Endodermal cell (in vitro differentiated cells): Measurements from ENCODE around the gene MAPK14. TPM values are rescaled to one million over a fixed set of nuclear protein-coding genes. Genes with fewer than 3 reads are reported as not detected.

Experiments
- DNase-seq: peaks from one replicate; pipeline ENCODE4 v3.0.0-alpha.2; 2017
- H3K27ac ChIP-seq: 2 replicates; pipeline ENCODE4 v1.5.1; 2013; ENCODE audit warnings: mild to moderate bottlenecking, low read depth, low read length, moderate library complexity
- H3K27me3 ChIP-seq: 2 replicates; pipeline ENCODE4 v1.6.1; 2013; ENCODE audit warnings: mild to moderate bottlenecking, low read length, moderate library complexity; ENCODE audit not compliant: insufficient read depth, control insufficient read depth, poor library complexity, severe bottlenecking
- H3K36me3 ChIP-seq: 2 replicates; pipeline ENCODE4 v1.7.0; 2013; ENCODE audit warnings: mild to moderate bottlenecking, low read length, moderate library complexity; ENCODE audit not compliant: control insufficient read depth, insufficient read depth
- H3K4me1 ChIP-seq: one replicate; pipeline ENCODE4 v1.7.0; 2013; ENCODE audit warnings: low read length; ENCODE audit not compliant: control insufficient read depth, insufficient read depth
- H3K4me3 ChIP-seq: 2 replicates; pipeline ENCODE4 v1.5.1; 2013; ENCODE audit warnings: mild to moderate bottlenecking, low read length, moderate library complexity
- H3K9ac ChIP-seq: 2 replicates; pipeline ENCODE4 v1.6.1; 2013; ENCODE audit warnings: mild to moderate bottlenecking, low read length, moderate library complexity; ENCODE audit not compliant: poor library complexity, severe bottlenecking; ENCODE audit errors: extremely low read depth
- H3K9me3 ChIP-seq: 2 replicates; pipeline ENCODE4 v1.6.1; 2013; ENCODE audit warnings: mild to moderate bottlenecking, low read length, moderate library complexity; ENCODE audit not compliant: control insufficient read depth
- H3K27ac Mint-ChIP-seq: 2 replicates; pipeline ENCODE4 v1.8.0; 2020; ENCODE audit warnings: mixed read lengths
- H3K27me3 Mint-ChIP-seq: 2 replicates; pipeline ENCODE4 v1.8.0; 2021; ENCODE audit warnings: mild to moderate bottlenecking, mixed read lengths; ENCODE audit not compliant: insufficient read depth
- H3K36me3 Mint-ChIP-seq: 2 replicates; pipeline ENCODE4 v1.8.0; 2020; ENCODE audit warnings: low read depth, mixed read lengths
- H3K4me1 Mint-ChIP-seq: 2 replicates; pipeline ENCODE4 v1.8.0; 2020; ENCODE audit warnings: mixed read lengths
- H3K4me3 Mint-ChIP-seq: 2 replicates; pipeline ENCODE4 v1.8.0; 2020; ENCODE audit warnings: mild to moderate bottlenecking, moderate library complexity, mixed read lengths
- H3K9me3 Mint-ChIP-seq: 2 replicates; pipeline ENCODE4 v1.8.0; 2020; ENCODE audit warnings: mild to moderate bottlenecking, mixed read lengths
- CTCF ChIP-seq: fragments of 200-600 bp; sonication (generic); conservative IDR thresholded peaks from 2 replicates; pipeline ENCODE4 v1.5.0; 2021; ENCODE audit warnings: antibody characterized with exemption, mild to moderate bottlenecking
- WGBS, 2 experiments: methylation state at CpG; one replicate each; pipeline versions ENCODE4 v1.1.5 to v1.1.7; 2013; ENCODE audit warnings: missing lambda C conversion rate in 2 of 2, mixed read lengths in 1 of 2; ENCODE audit not compliant: insufficient coverage in 1 of 2, insufficient read length in 1 of 2; 5-methylcytosine and 5-hydroxymethylcytosine counted together
- total RNA-seq, 2 donors: library from RNA; stranded (reverse); fragmentation: NEBNext Ultra II Directional in 1 of 2; extraction: Animal tissue kit (Norgen Biotek cat#: 25700) in 1 of 2; gene quantifications; 2 replicates in 1 of 2; 3 replicates in 1 of 2; pipeline ENCODE4 v1.2.1, GENCODE V29; 2021

Gene MAPK14
- total RNA-seq, 2 donors from 2014 or later: 36.4 to 40.6 TPM

GRCh38 chr6:36141091-36141490 is 113.5 kb downstream of the MAPK14 start:
- Histone ChIP-seq H3K9ac (no peak overlapping the region), H3K27ac (no peak overlapping the region), H3K4me1 (peaks cover 3% of the 10 kb centered on the region), H3K9me3 (no peaks in the 10 kb centered on the region), H3K4me3 (no peak overlapping the region), H3K36me3 (no peaks in the 10 kb centered on the region), H3K27me3 (no peaks in the 10 kb centered on the region)
- Mint-ChIP-seq H3K9me3 (peaks cover 1% of the 10 kb centered on the region), H3K36me3 (peaks cover 4% of the 10 kb centered on the region), H3K27ac (no peak overlapping the region), H3K4me1 (peaks cover 10% of the 10 kb centered on the region), H3K4me3 (no peak overlapping the region), H3K27me3 (no peaks in the 10 kb centered on the region)
- TF ChIP-seq CTCF: no peak
- 94% methylated on average over 4 of the region's 4 CpGs; no CpG with 5 or more reads in 1 of the 2 experiments for WGBS, 2 experiments
- DNase-seq: no peak

- 94 to 95% methylated on average over 4 of the region's 4 CpGs for WGBS, 2 experiments
- H3K27me3 ChIP-seq: no peaks in the 10 kb centered on the region
- H3K9me3 Mint-ChIP-seq: peaks cover 1% of the 10 kb centered on the region
- peaks cover 10% of the 10 kb centered on the region for H3K4me1 Mint-ChIP-seq
- no peaks in the 10 kb centered on the region for H3K27me3 Mint-ChIP-seq
- no peak overlapping the region for H3K4me3 Mint-ChIP-seq
- H3K36me3 ChIP-seq: no peaks in the 10 kb centered on the region
- H3K4me1 ChIP-seq: peaks cover 3% of the 10 kb centered on the region
- no peak overlapping the region for H3K27ac Mint-ChIP-seq
- H3K9me3 ChIP-seq: no peaks in the 10 kb centered on the region
- peaks cover 4% of the 10 kb centered on the region for H3K36me3 Mint-ChIP-seq
- TF ChIP-seq CTCF: no peak
- no peak overlapping the region for H3K27ac ChIP-seq
- H3K9ac ChIP-seq: no peak overlapping the region
- no peak for DNase-seq
- H3K4me3 ChIP-seq: no peak overlapping the region
These were observed 114.4 kb downstream of the MAPK14 start for GRCh38 chr6:36141961-36142360.

- no peak for DNase-seq
- Histone ChIP-seq H3K9ac (no peak overlapping the region), H3K27ac (no peak overlapping the region), H3K27me3 (no peaks in the 10 kb centered on the region), H3K36me3 (no peaks in the 10 kb centered on the region), H3K4me3 (no peak overlapping the region), H3K9me3 (no peaks in the 10 kb centered on the region), H3K4me1 (peaks cover 3% of the 10 kb centered on the region)
- Mint-ChIP-seq H3K4me3 (no peak overlapping the region), H3K9me3 (peaks cover 2% of the 10 kb centered on the region), H3K4me1 (peaks cover 10% of the 10 kb centered on the region), H3K27ac (no peak overlapping the region), H3K27me3 (no peaks in the 10 kb centered on the region), H3K36me3 (peaks cover 4% of the 10 kb centered on the region)
- TF ChIP-seq CTCF: no peak
- 94 to 96% methylated on average over 5 to 13 of the region's 13 CpGs for WGBS, 2 experiments
These were observed 115.6 kb downstream of the MAPK14 start for GRCh38 chr6:36142971-36143838.
